Duodenal mucosa (tissue), 2 donors: ENCODE results near the gene SLC23A1.
A peak's percentile ranks its signal among the peaks of the same experiment; 100 is the strongest.

Source experiments
- H3K27ac ChIP-seq: one replicate; pipeline ENCODE4 v1.7.0; 2013; ENCODE audit warnings: low read depth, low read length
- H3K27me3 ChIP-seq, 2 donors: one replicate each; pipeline ENCODE4 v1.7.0; 2013; ENCODE audit warnings: low read length in 2 of 2, control low read depth in 1 of 2; ENCODE audit not compliant: insufficient read depth in 2 of 2, control insufficient read depth in 1 of 2
- H3K36me3 ChIP-seq, 2 donors: one replicate each; pipeline ENCODE4 v1.7.0; 2013; ENCODE audit warnings: low read length in 2 of 2, control low read depth in 1 of 2; ENCODE audit not compliant: insufficient read depth in 2 of 2, control insufficient read depth in 1 of 2
- H3K4me1 ChIP-seq, 2 donors: one replicate each; pipeline ENCODE4 v1.7.0; 2013; ENCODE audit warnings: low read length in 2 of 2, control low read depth in 1 of 2; ENCODE audit not compliant: insufficient read depth in 2 of 2, control insufficient read depth in 1 of 2
- H3K4me3 ChIP-seq, 2 donors: one replicate each; pipeline ENCODE4 v1.7.0; 2013; ENCODE audit warnings: low read length in 2 of 2, low read depth in 1 of 2
- H3K9ac ChIP-seq, 2 donors: one replicate each; pipeline ENCODE4 v1.7.0; 2013; ENCODE audit warnings: low read length in 2 of 2, low read depth in 1 of 2
- H3K9me3 ChIP-seq, 2 donors: one replicate each; pipeline ENCODE4 v1.7.0; 2013; ENCODE audit warnings: low read length in 2 of 2, control low read depth in 1 of 2; ENCODE audit not compliant: control insufficient read depth in 1 of 2

SLC23A1 gene

DNA sequence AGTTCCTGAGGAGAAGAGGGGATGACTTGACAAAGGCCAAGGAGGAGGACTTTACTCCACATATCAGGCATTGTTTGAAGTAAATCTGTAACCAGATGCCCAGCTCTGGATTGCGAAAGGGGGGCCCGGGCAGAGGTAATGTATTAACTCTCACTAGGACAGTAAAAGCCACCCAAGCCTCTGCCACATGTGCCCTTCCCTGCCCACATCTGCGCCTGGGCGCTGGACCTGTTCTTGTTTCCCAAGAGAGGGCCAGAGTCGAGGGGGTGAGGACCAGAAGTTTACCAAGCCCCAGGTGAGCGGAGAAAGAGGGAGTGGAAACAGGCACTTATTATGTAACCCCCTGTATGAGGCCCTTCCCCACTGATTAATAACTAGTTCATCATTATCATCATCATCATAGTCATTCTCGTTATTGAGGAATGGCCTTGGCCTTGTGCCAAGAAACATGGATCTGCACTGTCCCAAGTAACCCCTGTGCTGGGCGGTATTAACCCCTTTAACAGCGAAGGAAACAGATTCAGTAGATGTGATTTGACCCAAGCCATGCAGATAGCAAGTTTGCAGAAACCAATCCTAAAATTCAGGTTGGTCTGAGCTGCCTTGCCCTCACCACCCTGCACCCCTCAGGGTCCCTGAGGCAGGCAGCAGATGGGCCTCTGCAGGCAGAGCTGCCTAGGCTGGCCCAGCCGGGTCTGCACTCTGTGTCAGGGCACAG is at the start of gene SLC23A1:
Gene SLC23A1, minus strand, starts transcription at position 23 of the 718 bp plus-strand sequence. CDS start 44 bp downstream, outside the sequence.
- H3K4me1 ChIP-seq = peaks cover 62 to 65% of the 10 kb centered on the region in 2 donors
- H3K9ac ChIP-seq = peak within 1 kb of the TSS in 1 of 2 donors; percentile 48
- no peaks in the 10 kb centered on the region for H3K27me3 ChIP-seq
- H3K9me3 ChIP-seq = no peaks in the 10 kb centered on the region
- H3K4me3 ChIP-seq = peak within 1 kb of the TSS; percentile 5 to 70
- no peaks in the 10 kb centered on the region for H3K36me3 ChIP-seq
- H3K27ac ChIP-seq = no peak within 1 kb of the TSS

DNA sequence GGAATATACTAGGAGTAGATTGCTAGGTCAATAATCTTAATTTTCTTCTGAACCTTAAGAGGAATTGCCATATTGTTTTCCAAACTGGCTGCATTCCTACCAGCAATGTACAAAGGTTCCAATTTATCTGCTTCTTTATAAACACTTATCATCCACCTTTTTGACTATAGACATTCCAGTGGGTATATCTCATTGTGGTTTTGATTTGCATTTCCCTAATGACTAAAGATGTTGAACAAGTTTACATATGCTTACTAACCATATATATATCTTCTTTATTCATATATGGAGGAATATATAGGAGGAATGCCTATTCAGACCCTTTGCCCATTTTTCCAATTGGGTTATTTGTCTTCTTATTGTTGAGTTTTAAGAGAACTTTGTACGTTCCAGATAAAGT is 48.6 kb upstream of the SLC23A1 start:
- Histone ChIP-seq H3K9me3 (no peaks in the 10 kb centered on the region), H3K9ac (no peak overlapping the region), H3K4me3 (no peak overlapping the region), H3K4me1 (no peaks in the 10 kb centered on the region), H3K27me3 (no peaks in the 10 kb centered on the region), H3K27ac (no peak overlapping the region), H3K36me3 (no peaks in the 10 kb centered on the region)

DNA sequence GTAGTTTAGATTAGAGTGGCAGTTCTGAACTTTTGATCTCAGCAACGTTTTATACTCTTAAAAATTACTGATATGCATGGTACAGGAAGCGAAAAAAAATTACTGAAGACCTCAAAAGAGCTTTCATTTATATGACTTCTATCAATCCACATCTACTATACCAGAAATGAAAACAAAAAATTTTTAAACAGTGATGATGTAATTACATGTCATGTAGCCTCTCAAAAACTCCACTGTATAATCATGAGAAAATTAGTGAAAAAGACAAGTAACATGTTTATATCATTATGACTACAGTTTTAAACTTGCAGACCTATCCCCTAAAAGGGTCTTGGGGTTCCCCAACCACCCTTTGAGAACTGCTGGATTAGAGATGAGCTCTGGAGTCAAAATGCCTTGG is 46.9 kb upstream of the SLC23A1 start:
- Histone ChIP-seq H3K9ac (no peak overlapping the region), H3K4me1 (no peaks in the 10 kb centered on the region), H3K27ac (no peak overlapping the region), H3K36me3 (no peaks in the 10 kb centered on the region), H3K4me3 (no peak overlapping the region), H3K9me3 (no peaks in the 10 kb centered on the region), H3K27me3 (no peaks in the 10 kb centered on the region)

DNA sequence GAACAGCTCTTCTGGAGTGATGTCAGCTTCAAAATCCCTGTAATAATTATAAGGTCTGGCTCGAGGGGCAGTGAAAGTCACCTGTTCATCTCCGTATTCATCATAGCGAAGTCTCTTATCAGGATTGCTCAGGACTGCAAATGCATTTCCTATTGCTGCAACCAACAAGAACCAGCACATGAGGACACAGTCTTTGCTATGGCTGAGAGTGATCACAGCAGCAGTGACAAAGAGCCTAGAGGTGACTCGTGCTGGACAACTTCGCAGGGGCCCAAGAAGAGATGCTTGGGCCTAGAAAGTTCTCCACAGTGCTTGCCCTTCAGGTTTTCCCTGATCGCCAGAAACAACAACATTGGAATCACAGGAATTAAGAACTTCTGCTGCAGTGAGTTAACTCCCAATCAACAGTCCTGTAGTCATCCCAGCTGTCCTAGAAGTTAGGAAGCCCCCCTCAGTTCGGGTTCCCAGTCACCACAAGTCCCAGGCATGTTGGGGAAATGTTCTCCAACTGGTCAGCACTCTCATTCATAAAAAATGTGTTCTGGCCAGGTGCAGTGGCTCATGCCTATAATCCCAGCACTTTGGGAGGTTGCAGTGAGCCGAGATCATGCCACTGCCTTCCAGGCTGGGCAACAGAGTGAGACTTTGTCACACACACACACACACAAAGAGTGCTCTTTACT is 43.2 kb upstream of the SLC23A1 start:
- Histone ChIP-seq H3K27ac (no peak overlapping the region), H3K27me3 (no peaks in the 10 kb centered on the region), H3K9me3 (no peaks in the 10 kb centered on the region), H3K9ac (no peak overlapping the region), H3K4me3 (no peak overlapping the region), H3K4me1 (no peaks in the 10 kb centered on the region), H3K36me3 (peaks cover 0 to 4% of the 10 kb centered on the region in 2 donors)

DNA sequence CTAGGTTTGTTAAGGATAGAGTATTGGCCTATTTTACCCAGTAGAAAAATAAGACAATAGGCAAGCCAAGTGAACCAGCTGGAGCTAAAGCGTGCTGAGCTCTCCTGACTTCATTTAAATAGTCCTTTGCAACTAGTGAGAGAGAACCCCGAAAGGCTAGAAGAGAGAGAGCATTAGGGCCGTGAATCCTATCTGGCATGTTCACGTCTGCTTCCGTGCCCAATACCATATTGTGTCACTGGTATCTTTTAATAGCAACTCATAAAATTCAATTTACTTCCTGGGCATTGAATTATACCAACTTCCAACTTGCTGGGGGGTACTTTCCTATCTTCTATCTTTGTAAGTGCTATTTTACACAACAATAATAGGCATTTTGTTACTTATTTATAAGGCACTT is 42.4 kb upstream of the SLC23A1 start:
- H3K27me3 ChIP-seq = no peaks in the 10 kb centered on the region
- H3K36me3 ChIP-seq = peaks cover 0 to 4% of the 10 kb centered on the region in 2 donors
- no peaks in the 10 kb centered on the region for H3K9me3 ChIP-seq
- no peaks in the 10 kb centered on the region for H3K4me1 ChIP-seq
- no peak overlapping the region for H3K4me3 ChIP-seq
- no peak overlapping the region for H3K9ac ChIP-seq
- no peak overlapping the region for H3K27ac ChIP-seq

DNA sequence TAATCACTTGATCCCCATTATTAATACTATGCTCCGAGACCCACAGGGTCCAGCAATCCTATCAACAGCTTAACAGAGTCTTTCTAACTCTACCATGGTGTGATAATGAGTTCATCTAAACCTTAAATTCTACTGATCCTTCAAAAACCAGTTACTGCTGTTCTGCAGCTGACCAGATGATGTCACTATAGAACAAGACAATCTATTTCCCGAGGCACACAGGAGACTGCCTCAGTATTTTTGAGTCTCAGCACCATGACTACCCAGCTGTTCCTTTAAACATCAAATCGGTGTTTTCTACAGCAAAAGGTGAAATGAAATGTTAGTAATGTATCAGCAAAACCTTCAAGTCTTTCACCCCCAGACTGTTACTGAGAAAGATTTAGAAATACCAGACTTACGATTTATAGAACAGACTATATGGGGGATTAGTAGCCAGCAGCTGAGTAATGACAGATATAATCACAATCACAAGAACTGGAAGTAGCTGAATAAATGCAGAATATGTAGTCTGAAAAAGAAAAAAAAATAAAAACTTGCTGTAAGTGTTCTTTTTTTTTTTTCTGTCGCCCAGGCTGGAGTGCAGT is 39.3 kb upstream of the SLC23A1 start:
- no peaks in the 10 kb centered on the region for H3K27me3 ChIP-seq
- no peak overlapping the region for H3K27ac ChIP-seq
- H3K4me3 ChIP-seq = no peak overlapping the region
- no peak overlapping the region for H3K9ac ChIP-seq
- peaks cover 20 to 23% of the 10 kb centered on the region in 2 donors for H3K4me1 ChIP-seq
- peaks cover 0 to 4% of the 10 kb centered on the region in 2 donors for H3K36me3 ChIP-seq
- H3K9me3 ChIP-seq = no peaks in the 10 kb centered on the region

DNA sequence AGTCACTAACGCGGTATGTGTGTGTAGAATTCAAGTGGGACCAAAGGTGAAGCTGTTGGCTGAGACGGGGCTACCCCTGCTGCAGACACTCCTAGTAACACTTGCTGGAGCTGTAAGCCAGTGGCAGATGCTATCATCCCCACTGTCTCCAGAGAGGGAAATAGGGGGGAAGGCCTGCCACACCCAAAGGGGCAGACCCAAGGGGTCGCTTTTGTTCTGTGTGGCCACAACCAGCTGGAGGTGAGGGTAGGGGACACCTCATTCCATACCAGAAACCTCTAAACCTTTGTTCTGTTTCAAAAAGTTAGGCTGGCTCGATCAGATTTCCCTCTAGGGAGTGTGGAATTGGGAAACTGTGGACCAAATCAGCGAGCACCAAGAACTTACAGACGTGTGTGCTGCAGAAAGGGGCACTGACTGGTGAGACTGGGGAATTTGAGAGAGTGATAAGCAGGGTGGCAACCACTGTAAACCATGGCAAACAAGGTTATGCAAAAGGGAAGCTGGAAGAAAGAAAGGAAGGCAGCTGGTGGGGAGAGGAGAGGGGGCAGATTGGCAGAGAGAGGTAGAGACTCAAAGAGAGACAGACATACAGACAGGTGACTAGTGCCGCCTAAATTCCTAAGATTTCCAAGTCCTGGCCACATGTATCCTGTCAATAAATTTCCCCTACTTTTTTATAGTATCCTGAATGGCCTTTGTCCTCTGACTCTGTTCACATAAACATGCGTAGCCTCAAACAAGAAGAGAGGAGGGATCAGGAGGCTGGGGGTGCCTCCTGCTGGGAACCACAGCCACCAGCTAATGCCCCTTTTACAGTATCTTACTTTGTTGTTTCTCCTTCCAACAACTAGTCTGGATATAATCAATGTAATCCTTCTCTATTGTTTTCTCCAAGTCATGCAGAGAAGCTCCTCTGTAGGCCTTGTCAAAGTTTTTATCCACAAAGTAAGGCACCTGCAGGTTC is 36.4 kb upstream of the SLC23A1 start:
- Histone ChIP-seq H3K36me3 (no peaks in the 10 kb centered on the region), H3K9me3 (no peaks in the 10 kb centered on the region), H3K4me3 (no peak overlapping the region), H3K4me1 (peaks cover 44 to 46% of the 10 kb centered on the region in 2 donors), H3K9ac (no peak overlapping the region), H3K27me3 (no peaks in the 10 kb centered on the region), H3K27ac (no peak overlapping the region)

DNA sequence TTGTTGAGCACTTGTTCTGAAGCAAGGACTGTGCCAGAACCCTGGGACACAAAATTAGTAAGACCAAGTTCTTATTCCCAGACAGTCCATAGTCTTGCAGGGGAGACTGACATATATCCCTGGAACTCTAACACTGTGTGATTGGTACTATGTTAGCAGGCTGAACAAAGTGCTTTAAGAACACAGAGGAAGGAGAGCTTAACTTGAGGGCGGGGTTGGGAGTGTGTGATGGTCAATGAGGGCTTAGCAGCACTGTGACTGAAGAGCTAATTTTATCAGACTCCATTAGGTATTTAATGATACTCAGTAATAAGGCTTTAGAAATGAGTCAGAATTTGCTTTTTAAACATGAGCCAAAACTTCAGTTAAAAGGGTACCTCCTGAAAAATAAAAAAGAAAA is 35.7 kb upstream of the SLC23A1 start:
- H3K4me1 ChIP-seq = peaks cover 50 to 51% of the 10 kb centered on the region in 2 donors
- H3K9ac ChIP-seq = no peak overlapping the region
- no peaks in the 10 kb centered on the region for H3K36me3 ChIP-seq
- no peaks in the 10 kb centered on the region for H3K9me3 ChIP-seq
- no peak overlapping the region for H3K4me3 ChIP-seq
- H3K27me3 ChIP-seq = no peaks in the 10 kb centered on the region
- H3K27ac ChIP-seq = no peak overlapping the region

DNA sequence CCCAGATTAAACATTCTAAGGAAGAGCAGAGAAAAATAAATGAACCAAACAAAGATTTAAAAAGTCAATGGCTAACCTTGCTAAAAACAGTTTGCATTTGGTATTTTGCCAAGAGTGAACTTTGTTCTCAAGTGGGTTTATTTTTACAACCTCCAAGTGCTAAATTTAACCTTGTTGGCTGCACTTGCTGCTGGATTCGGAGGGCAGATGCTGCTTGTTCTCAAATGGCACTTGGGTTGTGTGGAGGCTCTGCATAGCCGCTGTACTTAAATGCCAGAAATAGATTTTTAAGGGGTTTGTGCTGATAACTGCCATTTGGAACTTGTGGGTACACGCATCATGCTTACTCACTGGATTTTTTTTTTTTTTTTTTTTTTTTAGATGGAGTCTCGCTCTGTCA is 34.1 kb upstream of the SLC23A1 start:
- Histone ChIP-seq H3K36me3 (no peaks in the 10 kb centered on the region), H3K9ac (no peak overlapping the region), H3K4me1 (peaks cover 50 to 54% of the 10 kb centered on the region in 2 donors), H3K27ac (no peak overlapping the region), H3K27me3 (no peaks in the 10 kb centered on the region), H3K9me3 (no peaks in the 10 kb centered on the region), H3K4me3 (no peak overlapping the region)
